ENCODE measurements around the gene MAPK12.

MAPK12 gene

DNA sequence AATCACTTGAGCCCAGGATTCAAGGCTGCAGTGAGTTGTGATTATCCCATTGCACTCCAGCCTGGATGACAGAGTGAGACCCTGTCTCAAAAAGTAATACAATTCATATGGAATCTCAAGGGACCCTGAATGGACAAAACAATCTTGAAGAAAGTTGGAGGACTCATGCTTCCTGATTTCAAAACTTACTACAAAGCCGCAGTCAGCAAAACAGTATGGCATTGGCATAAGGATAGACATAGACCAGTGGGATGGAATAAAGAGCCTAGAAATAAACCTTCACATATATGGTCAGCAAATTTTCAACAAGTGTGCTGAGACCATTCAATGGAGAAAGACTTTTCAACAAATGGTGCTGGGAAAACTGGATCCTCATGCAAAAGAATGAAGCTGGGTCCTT lies 58.2 kb downstream of the MAPK12 start:
- no peak for DNase-seq (ENCODE audit: low read depth)
- no peak overlapping the region for H3K4me3 ChIP-seq (ENCODE audit: low read depth, low read length)
- no peak for TF ChIP-seq POLR2A (IDR thresholded peaks at IDR 0.05; ENCODE audit: extremely low read depth, insufficient read length)
- TF ChIP-seq, protein P1, sequence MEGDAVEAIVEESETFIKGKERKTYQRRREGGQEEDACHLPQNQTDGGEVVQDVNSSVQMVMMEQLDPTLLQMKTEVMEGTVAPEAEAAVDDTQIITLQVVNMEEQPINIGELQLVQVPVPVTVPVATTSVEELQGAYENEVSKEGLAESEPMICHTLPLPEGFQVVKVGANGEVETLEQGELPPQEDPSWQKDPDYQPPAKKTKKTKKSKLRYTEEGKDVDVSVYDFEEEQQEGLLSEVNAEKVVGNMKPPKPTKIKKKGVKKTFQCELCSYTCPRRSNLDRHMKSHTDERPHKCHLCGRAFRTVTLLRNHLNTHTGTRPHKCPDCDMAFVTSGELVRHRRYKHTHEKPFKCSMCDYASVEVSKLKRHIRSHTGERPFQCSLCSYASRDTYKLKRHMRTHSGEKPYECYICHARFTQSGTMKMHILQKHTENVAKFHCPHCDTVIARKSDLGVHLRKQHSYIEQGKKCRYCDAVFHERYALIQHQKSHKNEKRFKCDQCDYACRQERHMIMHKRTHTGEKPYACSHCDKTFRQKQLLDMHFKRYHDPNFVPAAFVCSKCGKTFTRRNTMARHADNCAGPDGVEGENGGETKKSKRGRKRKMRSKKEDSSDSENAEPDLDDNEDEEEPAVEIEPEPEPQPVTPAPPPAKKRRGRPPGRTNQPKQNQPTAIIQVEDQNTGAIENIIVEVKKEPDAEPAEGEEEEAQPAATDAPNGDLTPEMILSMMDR (IDR thresholded peaks at IDR 0.05; ENCODE audit: low read depth, low read length) = no peak
- no peak for TF ChIP-seq MYC (IDR thresholded peaks at IDR 0.05; ENCODE audit: low read depth, low read length)
- TF ChIP-seq, protein P2, sequence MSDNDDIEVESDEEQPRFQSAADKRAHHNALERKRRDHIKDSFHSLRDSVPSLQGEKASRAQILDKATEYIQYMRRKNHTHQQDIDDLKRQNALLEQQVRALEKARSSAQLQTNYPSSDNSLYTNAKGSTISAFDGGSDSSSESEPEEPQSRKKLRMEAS (IDR thresholded peaks at IDR 0.05; ENCODE audit: low read depth, low read length) = no peak

All from NB4 (cell line).